Ovary (tissue), 9 donors: ENCODE results near the gene ZSCAN25. TPM values are rescaled to one million over a fixed set of nuclear protein-coding genes. Genes with fewer than 3 reads are reported as not detected.

Source experiments
- DNase-seq, 5 donors: peaks; one replicate each; pipeline ENCODE4 v3.0.0-alpha.2; 2019 to 2020
- H3K27ac ChIP-seq, 2 donors: fragments of 200-600 bp; one replicate each; pipeline versions ENCODE4 v1.5.1 to v1.8.0; 2019 to 2022
- H3K27me3 ChIP-seq: fragments of 200-600 bp; one replicate; pipeline ENCODE4 v1.8.0; 2022
- H3K36me3 ChIP-seq: fragments of 200-600 bp; sonication (generic); one replicate; pipeline ENCODE4 v1.5.1; 2019
- H3K4me1 ChIP-seq: one replicate; pipeline ENCODE4 v1.8.1; 2013; ENCODE audit warnings: mild to moderate bottlenecking, moderate library complexity; ENCODE audit not compliant: insufficient read depth
- H3K4me3 ChIP-seq: fragments of 200-600 bp; sonication (generic); one replicate; pipeline ENCODE4 v1.5.1; 2017
- H3K9me3 ChIP-seq, 2 donors: fragments of 200-600 bp in 1 of 2; sonication (generic) in 1 of 2; one replicate each; pipeline versions ENCODE4 v1.5.1 to v1.8.1; 2013 to 2019; ENCODE audit warnings: mild to moderate bottlenecking in 1 of 2, moderate library complexity in 1 of 2
- CTCF ChIP-seq, 3 donors: fragments of 450-650 bp in 2 of 3; fragments of 200-600 bp in 1 of 3; IDR thresholded peaks; one replicate each; pipeline versions ENCODE4 v1.5.1 to v1.8.0; 2016 to 2022; ENCODE audit warnings: antibody characterized with exemption in 3 of 3, mild to moderate bottlenecking in 1 of 3
- EP300 ChIP-seq: sonication (generic); formaldehyde crosslinking; IDR thresholded peaks from one replicate; pipeline ENCODE4 v1.6.1; 2017; ENCODE audit warnings: antibody characterized with exemption
- POLR2A ChIP-seq: fragments of 450-650 bp; IDR thresholded peaks from one replicate; pipeline ENCODE4 v1.6.1; 2017; ENCODE audit warnings: antibody characterized with exemption, mild to moderate bottlenecking, moderate library complexity
- WGBS, 3 donors: extraction: QIAGEN DNeasy Blood & Tissue Kit in 1 of 3; methylation state at CpG; one replicate each; pipeline versions ENCODE4 v1.1.5 to v1.1.7; 2013 to 2017; 5-methylcytosine and 5-hydroxymethylcytosine counted together
- intact Hi-C, 4 donors: fragments of 100-400 bp; cut with DNase I; formaldehyde crosslinking; loops; one replicate each; pipeline versions ENCODE4 v1.11.0 to v1.15.1; 2022 to 2023
- polyA plus RNA-seq, 2 donors: library from polyadenylated mRNA; stranded (reverse); fragments of 200-250 nt in 1 of 2; fragments of 350-450 nt in 1 of 2; fragmentation: Illumina TruSeq in 1 of 2; extraction: RNeasy Lipid Tissue Mini Kit (QIAGEN cat#74804) in 1 of 2; gene quantifications; one replicate each; pipeline ENCODE4 v1.2.3, GENCODE V29; 2013 to 2014
- total RNA-seq, 7 donors: library from RNA; depleted of rRNA in 2 of 7; stranded (reverse); fragments of >200 nt in 2 of 7; fragmentation: NEBNext Ultra II Directional in 3 of 7; extraction: Animal tissue kit (Norgen Biotek cat#: 25700) in 3 of 7; gene quantifications; one replicate each; pipeline versions ENCODE4 v1.1.0 to v1.2.4, GENCODE V29; 2016 to 2023
- donor health status: DM: no; HTN: no; CAD: no; lungs with moderate emphysema.
- donor health status: DM: no; HTN: no; CAD: no.
- donor health status: Bipolar disorder and iron deficiency.
- donor health status: DM: yes; HTN: yes; CAD: no.
- donor health status: DM: no; HTN: no; CAD: no.
- donor health status: DM: yes; HTN: yes; CAD: no.

Gene ZSCAN25
- total and polyA plus RNA-seq, 9 donors: 9.8 to 21.1 (median 17.3) TPM

- H3K4me3 ChIP-seq: no peak overlapping the region
- intact Hi-C loops: no loop called here
- DNase-seq: no peak
- no peaks in the 10 kb centered on the region for H3K27me3 ChIP-seq
- H3K9me3 ChIP-seq: no peaks in the 10 kb centered on the region
- no peak overlapping the region for H3K27ac ChIP-seq
- no peaks in the 10 kb centered on the region for H3K4me1 ChIP-seq
- H3K36me3 ChIP-seq: no peaks in the 10 kb centered on the region
- 39 to 67% (median 63%) methylated on average over 4 of the region's 4 CpGs for WGBS, 3 donors
- no peak for TF ChIP-seq CTCF (IDR thresholded peaks at IDR 0.05)
- no peak for TF ChIP-seq EP300
- no peak for TF ChIP-seq POLR2A
Measured at GRCh38 chr7:99599836-99600235, 16.9 kb upstream of the ZSCAN25 start.

GRCh38 chr7:99601656-99602310 is 15.0 kb upstream of the ZSCAN25 start:
- Histone ChIP-seq H3K27ac (no peak overlapping the region), H3K9me3 (no peaks in the 10 kb centered on the region), H3K4me1 (no peaks in the 10 kb centered on the region), H3K36me3 (no peaks in the 10 kb centered on the region), H3K4me3 (no peak overlapping the region), H3K27me3 (no peaks in the 10 kb centered on the region)
- WGBS, 3 donors: 71 to 77% (median 77%) methylated on average over 7 of the region's 7 CpGs
- intact Hi-C loops: no loop called here
- TF ChIP-seq CTCF (IDR thresholded peaks at IDR 0.05): no peak
- no peak for TF ChIP-seq POLR2A
- TF ChIP-seq EP300: no peak
- DNase-seq: no peak

- Histone ChIP-seq H3K4me1 (no peaks in the 10 kb centered on the region), H3K27me3 (no peaks in the 10 kb centered on the region), H3K36me3 (no peaks in the 10 kb centered on the region), H3K9me3 (no peaks in the 10 kb centered on the region), H3K27ac (no peak overlapping the region), H3K4me3 (no peak overlapping the region)
- no peak for TF ChIP-seq CTCF (IDR thresholded peaks at IDR 0.05)
- intact Hi-C loops: no loop called here
- DNase-seq: no peak
- WGBS, 3 donors: 91 to 96% (median 91%) methylated on average over 7 of the region's 7 CpGs
Measured at GRCh38 chr7:99605527-99605926, 11.2 kb upstream of the ZSCAN25 start.

- intact Hi-C loops: no loop called here
- H3K9me3 ChIP-seq: no peaks in the 10 kb centered on the region
- no peaks in the 10 kb centered on the region for H3K4me1 ChIP-seq
- no peak overlapping the region for H3K4me3 ChIP-seq
- H3K36me3 ChIP-seq: no peaks in the 10 kb centered on the region
- H3K27me3 ChIP-seq: no peaks in the 10 kb centered on the region
- no peak overlapping the region for H3K27ac ChIP-seq
- whole genome bisulfite sequencing, 3 donors: 65 to 74% (median 68%) methylated on average over 8 of the region's 8 CpGs
- DNase-seq: no peak
- no peak for TF ChIP-seq EP300
- TF ChIP-seq CTCF (IDR thresholded peaks at IDR 0.05): no peak
- no peak for TF ChIP-seq POLR2A
Measured at GRCh38 chr7:99606531-99606930, 10.2 kb upstream of the ZSCAN25 start.
